Mucosa of rectum (tissue), 2 donors: ENCODE data around the gene COMT.
"Not testable (repeated sequence)": the region's sequence is repeated elsewhere in the genome, so short reads cannot be mapped to it uniquely, and the experiment has no call there.

Experiments used
- H3K27ac ChIP-seq, 2 donors: one replicate each; pipeline ENCODE4 v1.7.0; 2013; ENCODE audit warnings: inconsistent platforms in 2 of 2, low read depth in 2 of 2, low read length in 2 of 2
- H3K27me3 ChIP-seq, 2 donors: one replicate each; pipeline ENCODE4 v1.7.0; 2013; ENCODE audit warnings: low read length in 2 of 2; ENCODE audit not compliant: control insufficient read depth in 2 of 2, insufficient read depth in 2 of 2
- H3K36me3 ChIP-seq, 2 donors: one replicate each; pipeline ENCODE4 v1.7.0; 2013; ENCODE audit warnings: low read length in 2 of 2; ENCODE audit not compliant: control insufficient read depth in 2 of 2, insufficient read depth in 2 of 2
- H3K4me1 ChIP-seq, 2 donors: one replicate each; pipeline ENCODE4 v1.7.0; 2013; ENCODE audit warnings: low read length in 2 of 2, mild to moderate bottlenecking in 1 of 2; ENCODE audit not compliant: control insufficient read depth in 2 of 2, insufficient read depth in 2 of 2
- H3K4me3 ChIP-seq, 2 donors: one replicate each; pipeline ENCODE4 v1.7.0; 2013; ENCODE audit warnings: low read length in 2 of 2
- H3K9ac ChIP-seq, 2 donors: one replicate each; pipeline ENCODE4 v1.7.0; 2013; ENCODE audit warnings: low read length in 2 of 2, low read depth in 1 of 2, mild to moderate bottlenecking in 1 of 2
- H3K9me3 ChIP-seq, 2 donors: one replicate each; pipeline ENCODE4 v1.7.0; 2013; ENCODE audit warnings: low read length in 2 of 2; ENCODE audit not compliant: control insufficient read depth in 2 of 2
- donor health status: healthy.
- donor health status: Normal muscosa, but diverticular disease.

COMT gene

GRCh38 chr22:19900707-19901436 lies 40.7 kb upstream of the COMT start:
- no peaks in the 10 kb centered on the region for H3K27me3 ChIP-seq

DNA sequence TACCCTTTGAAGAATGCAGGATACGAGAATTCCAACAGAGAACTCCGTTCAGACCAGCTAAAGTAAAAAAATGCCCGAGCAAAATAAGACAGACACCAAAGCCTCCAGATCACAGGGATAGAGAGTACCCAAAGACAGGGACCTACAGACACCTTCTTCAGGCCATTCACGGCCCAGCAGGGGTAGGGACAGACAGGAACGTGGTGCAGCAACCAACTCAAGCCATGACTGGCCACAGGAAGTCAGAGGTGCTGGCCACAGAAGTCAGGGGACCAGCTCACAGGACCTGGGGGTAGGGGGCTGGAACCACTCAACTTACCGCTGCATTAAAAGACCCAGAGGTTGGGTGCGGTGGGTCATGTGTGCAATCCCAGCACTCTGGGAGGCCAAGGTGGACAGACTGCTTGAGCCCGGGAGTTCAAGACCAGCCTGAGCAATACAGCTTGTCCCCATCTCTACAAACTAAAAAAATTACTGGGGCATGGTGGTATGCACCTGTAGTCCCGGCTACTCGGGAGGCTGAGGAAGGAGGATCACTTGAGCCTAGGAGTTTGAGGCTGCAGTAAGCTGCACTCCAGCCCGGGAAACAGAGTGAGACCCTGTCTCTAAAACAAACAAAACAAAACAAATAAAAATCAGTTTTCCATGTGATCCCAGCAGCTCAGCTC lies 39.9 kb upstream of the COMT start:
- Histone ChIP-seq H3K27ac (no peak overlapping the region), H3K4me3 (no peak overlapping the region), H3K4me1 (peaks cover 9 to 12% of the 10 kb centered on the region in 2 donors), H3K36me3 (peaks cover 0 to 3% of the 10 kb centered on the region in 2 donors), H3K9me3 (no peaks in the 10 kb centered on the region), H3K9ac (no peak overlapping the region), H3K27me3 (no peaks in the 10 kb centered on the region)

More at GRCh38 chr22:19900707-19901436, 40.7 kb upstream of the COMT start:
- no peak overlapping the region for H3K9ac ChIP-seq
- peaks cover 0 to 3% of the 10 kb centered on the region in 2 donors for H3K36me3 ChIP-seq
- H3K9me3 ChIP-seq: no peaks in the 10 kb centered on the region
- H3K27ac ChIP-seq: no peak overlapping the region
- peaks cover 9 to 12% of the 10 kb centered on the region in 2 donors for H3K4me1 ChIP-seq
- H3K4me3 ChIP-seq: no peak overlapping the region

DNA sequence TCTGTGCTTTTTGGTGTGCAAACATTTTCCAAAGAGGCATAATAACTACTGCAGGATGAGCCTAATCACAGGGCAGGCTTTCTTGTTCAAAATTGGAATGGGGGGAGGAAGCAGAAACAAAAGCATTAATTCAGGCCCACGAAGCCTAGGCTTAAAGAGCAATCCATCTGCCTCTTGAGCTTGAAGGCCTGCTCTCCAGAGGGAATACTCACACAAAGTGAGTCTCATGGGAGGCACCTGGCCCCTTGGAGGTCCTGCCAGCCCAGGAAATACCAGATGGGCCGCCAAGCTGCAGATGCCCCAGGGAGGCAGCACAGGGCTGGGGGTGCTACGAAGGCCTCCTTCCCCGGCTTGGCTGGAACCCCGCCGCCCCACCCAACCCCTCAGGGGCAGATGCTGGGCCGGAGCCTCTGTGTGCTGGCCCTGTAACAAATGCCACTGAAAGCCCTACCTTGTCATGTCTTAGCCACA lies 39.3 kb upstream of the COMT start:
- H3K4me1 ChIP-seq: peaks cover 9 to 12% of the 10 kb centered on the region in 2 donors
- no peak overlapping the region for H3K9ac ChIP-seq
- no peak overlapping the region for H3K4me3 ChIP-seq
- H3K9me3 ChIP-seq: no peaks in the 10 kb centered on the region
- peaks cover 0 to 3% of the 10 kb centered on the region in 2 donors for H3K36me3 ChIP-seq
- H3K27ac ChIP-seq: no peak overlapping the region
- no peaks in the 10 kb centered on the region for H3K27me3 ChIP-seq

GRCh38 chr22:19903031-19903430 lies 38.5 kb upstream of the COMT start:
- Histone ChIP-seq H3K9ac (no peak overlapping the region), H3K9me3 (no peaks in the 10 kb centered on the region), H3K36me3 (no peaks in the 10 kb centered on the region), H3K4me3 (no peak overlapping the region), H3K4me1 (peaks cover 9 to 12% of the 10 kb centered on the region in 2 donors), H3K27ac (no peak overlapping the region), H3K27me3 (no peaks in the 10 kb centered on the region)

DNA sequence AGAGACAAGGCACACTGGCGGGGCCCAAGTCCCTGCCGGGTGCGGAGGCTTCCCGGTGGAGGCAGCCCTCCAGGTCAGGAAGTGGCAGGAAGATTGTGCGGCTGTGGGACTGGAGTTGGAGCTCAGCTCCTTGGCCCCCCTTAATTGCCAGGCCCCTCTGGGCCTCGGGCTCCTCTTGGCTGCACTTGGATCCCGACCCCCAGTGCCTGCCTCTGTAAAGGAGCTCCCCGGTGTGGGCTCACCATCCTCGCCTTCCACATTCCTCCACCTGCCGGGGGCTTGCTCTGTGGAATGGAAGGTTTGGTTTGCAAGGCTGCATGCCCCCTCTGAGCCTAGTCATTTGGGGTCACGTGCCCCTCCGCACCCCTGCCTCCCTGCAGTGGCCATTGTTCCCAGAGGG lies 38.1 kb upstream of the COMT start:
- Histone ChIP-seq H3K27me3 (no peaks in the 10 kb centered on the region), H3K4me3 (no peak overlapping the region), H3K9ac (no peak overlapping the region), H3K4me1 (peaks cover 9 to 12% of the 10 kb centered on the region in 2 donors), H3K27ac (no peak overlapping the region), H3K36me3 (no peaks in the 10 kb centered on the region), H3K9me3 (no peaks in the 10 kb centered on the region)

GRCh38 chr22:19904174-19904856 lies 37.3 kb upstream of the COMT start:
- Histone ChIP-seq H3K27me3 (no peaks in the 10 kb centered on the region), H3K27ac (no peak overlapping the region), H3K36me3 (no peaks in the 10 kb centered on the region), H3K9ac (no peak overlapping the region), H3K4me1 (peaks cover 9 to 12% of the 10 kb centered on the region in 2 donors), H3K9me3 (no peaks in the 10 kb centered on the region), H3K4me3 (no peak overlapping the region)

DNA sequence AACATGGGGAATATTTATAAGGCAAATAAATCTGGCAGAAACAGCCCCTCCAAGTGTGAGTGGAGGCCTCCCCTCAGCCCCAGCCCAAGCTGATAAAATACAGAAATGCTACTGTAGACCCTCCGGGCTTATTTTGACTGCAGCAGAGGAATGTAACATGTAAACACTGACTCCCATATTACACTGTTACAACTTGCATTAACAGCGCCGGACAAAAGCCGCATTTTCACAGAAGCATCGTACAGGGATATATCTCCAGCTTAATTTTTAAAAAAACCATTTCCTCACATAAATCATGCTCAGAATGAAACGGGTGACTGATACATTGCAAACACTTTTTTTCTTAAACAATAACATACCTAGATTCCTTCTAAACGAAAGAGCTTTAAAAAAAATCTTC lies 36.6 kb upstream of the COMT start:
- no peaks in the 10 kb centered on the region for H3K27me3 ChIP-seq
- peaks cover 11 to 12% of the 10 kb centered on the region in 2 donors for H3K4me1 ChIP-seq
- H3K9ac ChIP-seq: no peak overlapping the region
- H3K9me3 ChIP-seq: no peaks in the 10 kb centered on the region
- H3K27ac ChIP-seq: no peak overlapping the region
- H3K4me3 ChIP-seq: no peak overlapping the region
- H3K36me3 ChIP-seq: no peaks in the 10 kb centered on the region

GRCh38 chr22:19905347-19906276 lies 36.0 kb upstream of the COMT start:
- no peaks in the 10 kb centered on the region for H3K36me3 ChIP-seq
- no peaks in the 10 kb centered on the region for H3K9me3 ChIP-seq
- H3K9ac ChIP-seq: no peak overlapping the region
- no peak overlapping the region for H3K4me3 ChIP-seq
- H3K27ac ChIP-seq: no peak overlapping the region
- H3K27me3 ChIP-seq: no peaks in the 10 kb centered on the region
- peaks cover 8 to 9% of the 10 kb centered on the region in 2 donors for H3K4me1 ChIP-seq

- not testable (repeated sequence) for H3K36me3 ChIP-seq, H3K9ac ChIP-seq, H3K27ac ChIP-seq, H3K9me3 ChIP-seq, H3K4me3 ChIP-seq, H3K4me1 ChIP-seq, H3K27me3 ChIP-seq
Measured at GRCh38 chr22:19906864-19907263, 34.7 kb upstream of the COMT start.
